HEK293 (cell line): ENCODE data around the gene RPL3.

Experiments
- CTCF ChIA-PET: fragments of 350-600 bp; formaldehyde crosslinking; extraction: SDS; loops from one replicate; lab custom pipeline; 2021; ENCODE audit warnings: antibody characterized with exemption; lab: Yijun Ruan, JAX
- POLR2A ChIA-PET: fragments of 300-600 bp; formaldehyde crosslinking; extraction: SDS; loops from one replicate; lab custom pipeline; 2020; ENCODE audit warnings: antibody characterized with exemption, inconsistent platforms; lab: Yijun Ruan, JAX
- H3K27ac ChIP-seq: fragments of 200-500 bp; sonication (Bioruptor generic); 2 replicates; pipeline ENCODE4 v1.5.1; 2014; ENCODE audit warnings: low read depth, low read length, control low read depth, inconsistent platforms; ENCODE audit errors: extremely low read depth
- H3K36me3 ChIP-seq, 2 experiments: fragments of 200-500 bp in 1 of 2; sonication (Bioruptor generic) in 1 of 2; 1 replicate in 1 of 2; 2 replicates in 1 of 2; pipeline ENCODE4 v1.5.1; 2014 to 2017; ENCODE audit warnings: inconsistent platforms in 2 of 2, low read length in 2 of 2; ENCODE audit not compliant: control insufficient read depth in 2 of 2, insufficient read depth in 1 of 2
- H3K4me1 ChIP-seq: fragments of 200-500 bp; sonication (Bioruptor generic); 2 replicates; pipeline ENCODE4 v1.5.1; 2014; ENCODE audit warnings: mild to moderate bottlenecking, low read length, inconsistent platforms; ENCODE audit not compliant: control insufficient read depth, insufficient read depth
- H3K4me3 ChIP-seq: 2 replicates; pipeline ENCODE4 v1.5.1; 2011; ENCODE audit warnings: low read depth, mild to moderate bottlenecking, control low read depth, low read length, moderate library complexity
- H3K9me3 ChIP-seq: fragments of 200-500 bp; sonication (Bioruptor generic); 2 replicates; pipeline ENCODE4 v1.5.1; 2014; ENCODE audit warnings: low read depth, low read length, inconsistent platforms; ENCODE audit not compliant: control insufficient read depth, insufficient read depth
- BCL11B ChIP-seq: fragments of 450-650 bp; formaldehyde crosslinking; IDR thresholded peaks from 2 replicates; pipeline ENCODE4 v1.5.1; 2016; ENCODE audit warnings: low read depth, missing biosample characterization, missing genetic modification characterization
- GLIS1 ChIP-seq: fragments of 450-650 bp; formaldehyde crosslinking; IDR thresholded peaks from 2 replicates; pipeline ENCODE4 v1.5.1; 2016; ENCODE audit warnings: missing biosample characterization, missing genetic modification characterization
- GLIS2 ChIP-seq: fragments of 450-650 bp; formaldehyde crosslinking; IDR thresholded peaks from 2 replicates; pipeline ENCODE4 v1.5.1; 2016; ENCODE audit warnings: missing biosample characterization, missing genetic modification characterization
- HIC1 ChIP-seq: fragments of 450-650 bp; formaldehyde crosslinking; IDR thresholded peaks from 2 replicates; pipeline ENCODE4 v1.5.1; 2016; ENCODE audit warnings: missing biosample characterization, missing genetic modification characterization
- MEIS1 ChIP-seq: sonication (generic); formaldehyde crosslinking; IDR thresholded peaks from 2 replicates; pipeline ENCODE4 v1.8.1; 2022; ENCODE audit warnings: missing genetic modification reagents, mild to moderate bottlenecking, borderline replicate concordance
- PRDM4 ChIP-seq: fragments of 450-650 bp; formaldehyde crosslinking; IDR thresholded peaks from 2 replicates; pipeline ENCODE4 v1.5.1; 2017; ENCODE audit warnings: missing biosample characterization, missing genetic modification characterization
- SP2 ChIP-seq: fragments of 450-650 bp; formaldehyde crosslinking; IDR thresholded peaks from 2 replicates; pipeline ENCODE4 v1.5.1; 2016; ENCODE audit warnings: missing biosample characterization, missing genetic modification characterization
- SP7 ChIP-seq: fragments of 450-650 bp; formaldehyde crosslinking; IDR thresholded peaks from 2 replicates; pipeline ENCODE4 v1.5.1; 2016; ENCODE audit warnings: missing biosample characterization, missing genetic modification characterization
- ZBTB21 ChIP-seq: fragments of 450-650 bp; formaldehyde crosslinking; IDR thresholded peaks from 2 replicates; pipeline ENCODE4 v1.5.1; 2017; ENCODE audit warnings: missing biosample characterization, missing genetic modification characterization
- ZBTB49 ChIP-seq: fragments of 450-650 bp; formaldehyde crosslinking; IDR thresholded peaks from 2 replicates; pipeline ENCODE4 v1.5.1; 2016; ENCODE audit warnings: missing biosample characterization, missing genetic modification characterization, low read depth
- ZBTB7A ChIP-seq: fragments of 450-650 bp; formaldehyde crosslinking; IDR thresholded peaks from 2 replicates; pipeline ENCODE4 v1.5.1; 2016; ENCODE audit warnings: low read depth, missing biosample characterization, missing genetic modification characterization
- ZEB2 ChIP-seq: fragments of 450-650 bp; formaldehyde crosslinking; IDR thresholded peaks from 2 replicates; pipeline ENCODE4 v1.5.1; 2016; ENCODE audit warnings: missing biosample characterization, missing genetic modification characterization
- ZFP37 ChIP-seq: fragments of 450-650 bp; formaldehyde crosslinking; IDR thresholded peaks from 2 replicates; pipeline ENCODE4 v1.5.1; 2016; ENCODE audit warnings: missing biosample characterization, missing genetic modification characterization
- ZNF121 ChIP-seq: fragments of 450-650 bp; formaldehyde crosslinking; IDR thresholded peaks from 2 replicates; pipeline ENCODE4 v1.5.1; 2016; ENCODE audit warnings: missing biosample characterization, missing genetic modification characterization
- ZNF175 ChIP-seq: fragments of 450-650 bp; formaldehyde crosslinking; IDR thresholded peaks from 2 replicates; pipeline ENCODE4 v1.5.1; 2016; ENCODE audit warnings: missing biosample characterization, missing genetic modification characterization
- ZNF202 ChIP-seq: fragments of 450-650 bp; formaldehyde crosslinking; IDR thresholded peaks from 2 replicates; pipeline ENCODE4 v1.5.1; 2016; ENCODE audit warnings: missing biosample characterization, missing genetic modification characterization, borderline replicate concordance
- ZNF280D ChIP-seq: fragments of 450-650 bp; formaldehyde crosslinking; IDR thresholded peaks from 2 replicates; pipeline ENCODE4 v1.5.1; 2016; ENCODE audit warnings: missing biosample characterization, missing genetic modification characterization
- ZNF558 ChIP-seq: fragments of 450-650 bp; formaldehyde crosslinking; IDR thresholded peaks from 2 replicates; pipeline ENCODE4 v1.5.1; 2016; ENCODE audit warnings: missing biosample characterization, missing genetic modification characterization
- ZNF600 ChIP-seq: fragments of 450-650 bp; formaldehyde crosslinking; IDR thresholded peaks from 2 replicates; pipeline ENCODE4 v1.5.1; 2016; ENCODE audit warnings: missing biosample characterization, missing genetic modification characterization
- ZNF629 ChIP-seq: fragments of 450-650 bp; formaldehyde crosslinking; IDR thresholded peaks from 2 replicates; pipeline ENCODE4 v1.5.1; 2017; ENCODE audit warnings: missing biosample characterization, missing genetic modification characterization
- ZNF791 ChIP-seq: fragments of 450-650 bp; formaldehyde crosslinking; IDR thresholded peaks from 2 replicates; pipeline ENCODE4 v1.5.1; 2016; ENCODE audit warnings: missing biosample characterization, missing genetic modification characterization
- ZNF837 ChIP-seq: fragments of 450-650 bp; formaldehyde crosslinking; IDR thresholded peaks from 2 replicates; pipeline ENCODE4 v1.5.1; 2016; ENCODE audit warnings: missing biosample characterization, missing genetic modification characterization

Gene RPL3

GRCh38 chr22:39289975-39290720 is 29.3 kb downstream of the RPL3 start (continued):
- TF ChIP-seq MEIS1 (CRISPR knock-in tag) (no peak), ZNF558 (no peak), ZNF175 (tag by site-specific recombination) (no peak), ZEB2 (0 out of 2 replicates have a peak, but pooled peaks have one; percentile 37), ZNF121 (no peak), ZNF202 (tag by site-specific recombination) (no peak), PRDM4 (tag by site-specific recombination) (no peak), ZBTB7A (no peak), SP2 (tag by site-specific recombination) (no peak), ZNF837 (no peak), BCL11B (tag by site-specific recombination) (no peak)
- TF ChIP-seq, all 188 proteins: peak for 3

- 0 out of 2 replicates have a peak, but pooled peaks cover 4% of the 10 kb centered on the region for H3K4me1 ChIP-seq
- ChIA-PET POLR2A (no interaction called here), CTCF (interaction anchor here (0.7 kb wide), 1 partner anchor 114 kb away, joined by 3 read pairs; no protein-coding TSS in a partner anchor)
- no peaks in the 10 kb centered on the region for H3K9me3 ChIP-seq
- TF ChIP-seq ZNF600 (no peak), GLIS2 (tag by site-specific recombination) (0 out of 2 replicates have a peak, but pooled peaks have one; percentile 46)
- no peaks in the 10 kb centered on the region for H3K36me3 ChIP-seq
- no peak overlapping the region for H3K27ac ChIP-seq
- no peak overlapping the region for H3K4me3 ChIP-seq
Observed at GRCh38 chr22:39289533-39289932, 29.9 kb downstream of the RPL3 start.

- no peaks in the 10 kb centered on the region for H3K9me3 ChIP-seq
- H3K36me3 ChIP-seq, result no peaks in the 10 kb centered on the region
- no peak overlapping the region for H3K27ac ChIP-seq
- H3K4me3 ChIP-seq, result no peak overlapping the region
- ChIA-PET POLR2A (no interaction called here), CTCF (interaction anchor here (0.7 to 1.1 kb wide), 2 partner anchors 18 kb away, joined by 3 to 4 read pairs; no protein-coding TSS in a partner anchor)
- H3K4me1 ChIP-seq, result 0 out of 2 replicates have a peak, but pooled peaks cover 4% of the 10 kb centered on the region
- peak; percentile 67 for TF ChIP-seq ZNF629
- peak; percentile 61; the same call in 1 of the 2 replicates for TF ChIP-seq HIC1
- no peak for TF ChIP-seq ZNF791 (tag by site-specific recombination)
- 0 out of 2 replicates have a peak, but pooled peaks have one; percentile 22 for TF ChIP-seq SP7 (tag by site-specific recombination)
- TF ChIP-seq ZNF121, result peak; percentile 83
- TF ChIP-seq GLIS1 (tag by site-specific recombination), result peak; percentile 38; the same call in 1 of the 2 replicates
- no peak for TF ChIP-seq ZFP37 (tag by site-specific recombination)
- TF ChIP-seq ZBTB21 (tag by site-specific recombination), result peak; percentile 20; the same call in 1 of the 2 replicates
- no peak for TF ChIP-seq ZBTB49
- TF ChIP-seq ZNF280D (tag by site-specific recombination), result 0 out of 2 replicates have a peak, but pooled peaks have one; percentile 53
Observed at GRCh38 chr22:39288135-39288898, 31.1 kb downstream of the RPL3 start.
